Endothelial cell of umbilical vein (primary cell): ENCODE data around the gene MAP6. TPM values are rescaled to one million over a fixed set of nuclear protein-coding genes. Genes with fewer than 3 reads are reported as not detected.

Experiments used
- BruUV-seq: library from RNA; stranded (reverse); fragments of 400-500 nt; replicated peaks from 2 replicates; lab custom pipeline; 2021; lab: Mats Ljungman, UMichigan
- CTCF ChIA-PET: fragments of 300-600, 350-600 bp; sonication (Branson Sonifier 250); formaldehyde crosslinking; loops from one replicate; lab custom pipeline; 2021; ENCODE audit warnings: antibody characterized with exemption, inconsistent platforms; lab: Charles Lee
- POLR2A ChIA-PET: fragments of 300-600, 350-600 bp; sonication (Branson Sonifier 250); formaldehyde crosslinking; loops from one replicate; lab custom pipeline; 2021; ENCODE audit warnings: antibody characterized with exemption, inconsistent platforms; lab: Charles Lee
- DNase-seq: peaks from one replicate; pipeline ENCODE4 v3.0.0-alpha.2; 2011; ENCODE audit warnings: low read depth, low spot score
- FAIRE-seq: peaks from 2 replicates; lab custom pipeline; 2011; peaks lifted over from hg19 to GRCh38; lab: Jason Lieb, UNC
- H2AFZ ChIP-seq: 2 replicates; pipeline ENCODE4 v1.6.0; 2012; ENCODE audit warnings: low read depth, low read length, control low read depth, inconsistent platforms
- H3K27ac ChIP-seq: 2 replicates; pipeline ENCODE4 v1.5.1; 2011; ENCODE audit warnings: low read depth, mild to moderate bottlenecking, control low read depth, low read length, moderate library complexity; ENCODE audit not compliant: insufficient read depth
- H3K27me3 ChIP-seq, 2 experiments: 2 replicates each; pipeline versions ENCODE4 v1.6.0 to v1.6.1; 2011; ENCODE audit warnings: low read length in 2 of 2, mixed read lengths in 1 of 2; ENCODE audit not compliant: control insufficient read depth in 2 of 2, insufficient read depth in 2 of 2
- H3K36me3 ChIP-seq, 2 experiments: 2 replicates in 1 of 2; 3 replicates in 1 of 2; pipeline ENCODE4 v1.5.1; 2011; ENCODE audit warnings: low read length in 2 of 2, mild to moderate bottlenecking in 1 of 2, moderate library complexity in 1 of 2; ENCODE audit not compliant: control insufficient read depth in 2 of 2, insufficient read depth in 2 of 2; ENCODE audit errors: extremely low read depth in 1 of 2
- H3K4me1 ChIP-seq: 3 replicates; pipeline ENCODE4 v1.5.1; 2011; ENCODE audit warnings: mild to moderate bottlenecking, low read length; ENCODE audit not compliant: control insufficient read depth, insufficient read depth; ENCODE audit errors: extremely low read depth
- H3K4me2 ChIP-seq: 2 replicates; pipeline ENCODE4 v1.6.1; 2011; ENCODE audit warnings: low read length, control low read depth, mixed read lengths; ENCODE audit not compliant: insufficient read depth
- H3K4me3 ChIP-seq, 3 experiments: fragments of 200-600 bp in 1 of 3; sonication (generic), shearing (Covaris generic) in 1 of 3; replicated peaks in 1 of 3; 2 replicates each; pipeline ENCODE4 v1.5.1; 2011 to 2016; ENCODE audit warnings: control low read depth in 3 of 3, low read length in 3 of 3, mild to moderate bottlenecking in 2 of 3, inconsistent platforms in 1 of 3, low read depth in 1 of 3, moderate library complexity in 1 of 3; ENCODE audit not compliant: insufficient read depth in 1 of 3
- H3K79me2 ChIP-seq: 2 replicates; pipeline ENCODE4 v1.6.0; 2012; ENCODE audit warnings: low read length, inconsistent platforms; ENCODE audit not compliant: control insufficient read depth, insufficient read depth
- H3K9ac ChIP-seq: replicated peaks from 2 replicates; pipeline ENCODE3; 2011; ENCODE audit warnings: low read length, control low read depth; ENCODE audit not compliant: insufficient read depth; ENCODE audit errors: extremely low read depth
- H3K9me1 ChIP-seq: replicated peaks from 3 replicates; pipeline ENCODE4 v1.6.0; 2011; ENCODE audit warnings: mild to moderate bottlenecking, low read length; ENCODE audit not compliant: control insufficient read depth, insufficient read depth; ENCODE audit errors: extremely low read depth
- H3K9me3 ChIP-seq: replicated peaks from 2 replicates; pipeline ENCODE4 v1.5.1; 2012; ENCODE audit warnings: low read length, inconsistent platforms; ENCODE audit not compliant: control insufficient read depth, insufficient read depth
- H4K20me1 ChIP-seq: replicated peaks from 2 replicates; pipeline ENCODE3; 2011; ENCODE audit warnings: mild to moderate bottlenecking, low read length; ENCODE audit not compliant: control insufficient read depth, insufficient read depth; ENCODE audit errors: extremely low read depth
- EZH2 ChIP-seq: IDR thresholded peaks from 2 replicates; pipeline ENCODE4 v1.6.1; 2012; ENCODE audit warnings: borderline replicate concordance, low read depth, mild to moderate bottlenecking, moderate library complexity, low read length, inconsistent platforms; ENCODE audit not compliant: severe bottlenecking
- FOS ChIP-seq: IDR thresholded peaks from 2 replicates; pipeline ENCODE4 v1.6.1; 2011; ENCODE audit warnings: mild to moderate bottlenecking, low read length, moderate library complexity, borderline replicate concordance; ENCODE audit not compliant: insufficient read depth
- GATA2 ChIP-seq: IDR thresholded peaks from 2 replicates; pipeline ENCODE4 v1.7.0; 2011; ENCODE audit warnings: low read depth, mild to moderate bottlenecking, moderate library complexity, mixed read lengths, low read length; ENCODE audit not compliant: insufficient read length, insufficient read depth
- JUN ChIP-seq: IDR thresholded peaks from 2 replicates; pipeline ENCODE4 v1.6.1; 2011; ENCODE audit warnings: borderline replicate concordance, low read depth; ENCODE audit not compliant: insufficient read length, insufficient read depth
- MYC ChIP-seq: IDR thresholded peaks from one replicate; pipeline ENCODE4 v1.6.1; 2011; ENCODE audit warnings: mild to moderate bottlenecking, low read depth, low read length
- POLR2A ChIP-seq: IDR thresholded peaks from 2 replicates; pipeline ENCODE4 v1.6.1; 2012; ENCODE audit warnings: low read depth, mild to moderate bottlenecking, control low read depth, low read length
- POLR2AphosphoS5 ChIP-seq: IDR thresholded peaks from 2 replicates; pipeline ENCODE4 v1.6.1; 2012; ENCODE audit warnings: low read depth, mild to moderate bottlenecking, control low read depth, low read length, moderate library complexity; ENCODE audit not compliant: insufficient read depth
- dilution Hi-C: fragments of 300-500 bp; cut with MboI; formaldehyde crosslinking; loops from one replicate; pipeline ENCODE4 v1.15.0; 2019; ENCODE audit warnings: low sequenced_read_pairs; ENCODE audit not compliant: extremely low pct_ligation_motif_present
- intact Hi-C: fragments of 100-400 bp; cut with micrococcal nuclease; formaldehyde crosslinking; loops from one replicate; pipeline ENCODE4 v1.10.0; 2022
- polyA plus RNA-seq, 4 experiments: library from polyadenylated mRNA; depleted of rRNA in 3 of 4; stranded (reverse) in 3 of 4; unstranded in 1 of 4; fragments of >200 nt; gene quantifications; 2 replicates each; pipeline versions ENCODE4 v1.2.1 to v1.2.3, GENCODE V29; 2011 to 2012; ENCODE audit warnings: missing spikeins in 1 of 4
- total RNA-seq: library from RNA; stranded (reverse); gene quantifications from 2 replicates; pipeline ENCODE4 v1.2.3, GENCODE V29; 2021
- TF ChIP-seq, protein P1 (sequence below), 2 donors: IDR thresholded peaks; 1 replicate in 1 of 2; 2 replicates in 1 of 2; pipeline ENCODE4 v1.5.1; 2011; ENCODE audit warnings: low read length in 2 of 2, mild to moderate bottlenecking in 2 of 2, moderate library complexity in 2 of 2, control low read depth in 1 of 2, inconsistent platforms in 1 of 2, low read depth in 1 of 2; ENCODE audit not compliant: insufficient read depth in 1 of 2; ENCODE audit errors: extremely low read depth in 1 of 2
- TF ChIP-seq, protein P2 (sequence below): IDR thresholded peaks from 2 replicates; pipeline ENCODE4 v1.6.1; 2011; ENCODE audit not compliant: insufficient read depth, insufficient read length

Gene MAP6
- total and polyA plus RNA-seq, 2 donors (not counting 3 experiments of a cell fraction or from before 2014, with no cell fraction given), result 0.12 TPM; not detected in 1

DNA sequence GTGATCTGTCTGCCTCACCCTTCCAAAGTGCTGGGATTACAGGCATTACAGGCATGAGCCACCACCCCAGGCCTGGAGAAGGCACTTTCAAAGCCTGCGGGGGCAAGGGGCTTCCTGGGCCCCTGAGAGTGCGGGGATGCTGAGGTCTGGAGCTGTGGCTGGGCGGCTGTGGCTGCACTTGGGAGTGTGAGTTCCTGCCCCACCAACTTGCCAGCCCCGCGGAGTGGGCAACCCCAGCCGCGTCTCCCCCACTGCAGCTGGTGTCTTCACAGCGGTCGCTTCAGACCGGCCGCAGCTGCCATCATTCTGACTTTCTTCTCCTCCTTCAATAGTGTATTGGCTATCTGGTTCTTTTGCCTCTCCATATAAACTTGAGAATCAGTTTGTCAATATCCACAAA, 10.7 kb upstream of the MAP6 start:
- Histone ChIP-seq H3K9me1 (no peaks in the 10 kb centered on the region), H3K4me2 (no peak overlapping the region), H3K9ac (no peak overlapping the region), H3K9me3 (no peaks in the 10 kb centered on the region), H3K4me1 (no peaks in the 10 kb centered on the region), H3K27ac (no peak overlapping the region), H3K27me3 (peaks cover 9 to 19% of the 10 kb centered on the region in 2 experiments), H2AFZ (no peak overlapping the region), H3K36me3 (no peaks in the 10 kb centered on the region), H3K79me2 (no peaks in the 10 kb centered on the region), H4K20me1 (no peaks in the 10 kb centered on the region), H3K4me3 (no peak overlapping the region)
- CTCF ChIA-PET, result interaction anchor here (1.2 kb wide), 1 partner anchor 82 kb away, joined by 6 read pairs; no protein-coding TSS in a partner anchor
- FAIRE-seq, result no peak
- POLR2A ChIA-PET, result no interaction called here
- TF ChIP-seq GATA2, result no peak
- TF ChIP-seq JUN, result no peak
- TF ChIP-seq MYC, result no peak
- TF ChIP-seq POLR2A, result no peak
- TF ChIP-seq FOS, result no peak
- intact Hi-C loops (no loop called here), dilution Hi-C loops (no loop called here)
- no peak for DNase-seq
- no TSS peak for BruUV-seq

DNA sequence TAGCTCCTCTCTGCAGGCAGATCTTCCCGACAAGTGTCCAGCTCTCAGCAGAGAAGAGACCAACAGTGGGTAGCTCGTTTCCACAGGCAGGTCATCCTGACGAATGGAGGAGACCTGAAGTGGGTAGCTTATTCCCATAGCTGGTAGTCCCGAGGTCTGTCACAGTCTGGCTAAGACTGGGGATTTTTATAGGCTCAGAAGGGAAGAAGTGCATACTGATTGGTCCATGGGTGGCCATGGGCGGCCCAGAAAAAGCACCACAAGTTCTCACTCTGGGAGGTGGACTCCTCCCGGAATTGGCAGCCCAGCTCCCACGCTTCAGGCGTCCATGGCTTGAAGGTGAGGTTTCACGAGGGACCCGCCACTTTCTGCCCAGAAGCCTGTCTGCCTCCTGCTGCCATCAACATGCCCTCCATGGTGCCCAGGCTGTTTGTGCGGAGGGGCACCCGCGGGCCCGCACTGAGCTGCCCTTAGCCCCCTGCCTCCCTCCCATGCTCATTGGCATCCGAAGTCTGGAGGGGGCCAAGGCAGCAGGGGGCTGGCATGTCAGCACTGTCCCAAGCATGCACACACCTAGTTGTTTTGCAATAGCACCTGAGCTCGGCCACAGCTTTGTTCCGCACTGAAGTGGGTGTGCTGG, 9.9 kb upstream of the MAP6 start:
- TF ChIP-seq, protein P1, sequence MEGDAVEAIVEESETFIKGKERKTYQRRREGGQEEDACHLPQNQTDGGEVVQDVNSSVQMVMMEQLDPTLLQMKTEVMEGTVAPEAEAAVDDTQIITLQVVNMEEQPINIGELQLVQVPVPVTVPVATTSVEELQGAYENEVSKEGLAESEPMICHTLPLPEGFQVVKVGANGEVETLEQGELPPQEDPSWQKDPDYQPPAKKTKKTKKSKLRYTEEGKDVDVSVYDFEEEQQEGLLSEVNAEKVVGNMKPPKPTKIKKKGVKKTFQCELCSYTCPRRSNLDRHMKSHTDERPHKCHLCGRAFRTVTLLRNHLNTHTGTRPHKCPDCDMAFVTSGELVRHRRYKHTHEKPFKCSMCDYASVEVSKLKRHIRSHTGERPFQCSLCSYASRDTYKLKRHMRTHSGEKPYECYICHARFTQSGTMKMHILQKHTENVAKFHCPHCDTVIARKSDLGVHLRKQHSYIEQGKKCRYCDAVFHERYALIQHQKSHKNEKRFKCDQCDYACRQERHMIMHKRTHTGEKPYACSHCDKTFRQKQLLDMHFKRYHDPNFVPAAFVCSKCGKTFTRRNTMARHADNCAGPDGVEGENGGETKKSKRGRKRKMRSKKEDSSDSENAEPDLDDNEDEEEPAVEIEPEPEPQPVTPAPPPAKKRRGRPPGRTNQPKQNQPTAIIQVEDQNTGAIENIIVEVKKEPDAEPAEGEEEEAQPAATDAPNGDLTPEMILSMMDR (IDR thresholded peaks at IDR 0.05; ENCODE audit: extremely low read depth in 1 of 2, insufficient read depth in 1 of 2, low read depth in 1 of 2, low read length in 2 of 2), result no peak
- TF ChIP-seq EZH2 (no peak), POLR2A (no peak), JUN (no peak), MYC (no peak), FOS (no peak), POLR2AphosphoS5 (no peak), GATA2 (no peak)
- TF ChIP-seq, protein P2, sequence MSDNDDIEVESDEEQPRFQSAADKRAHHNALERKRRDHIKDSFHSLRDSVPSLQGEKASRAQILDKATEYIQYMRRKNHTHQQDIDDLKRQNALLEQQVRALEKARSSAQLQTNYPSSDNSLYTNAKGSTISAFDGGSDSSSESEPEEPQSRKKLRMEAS, result no peak
- Histone ChIP-seq H3K36me3 (no peaks in the 10 kb centered on the region), H4K20me1 (no peaks in the 10 kb centered on the region), H2AFZ (no peak overlapping the region), H3K27ac (no peak overlapping the region), H3K79me2 (no peaks in the 10 kb centered on the region), H3K27me3 (peaks cover 9 to 22% of the 10 kb centered on the region in 2 experiments), H3K4me2 (no peak overlapping the region), H3K9me3 (no peaks in the 10 kb centered on the region), H3K9ac (no peak overlapping the region), H3K4me1 (no peaks in the 10 kb centered on the region), H3K9me1 (no peaks in the 10 kb centered on the region), H3K4me3 (no peak overlapping the region)
- dilution Hi-C loops (no loop called here), intact Hi-C loops (no loop called here)
- BruUV-seq, result no TSS peak
- POLR2A ChIA-PET, result no interaction called here
- DNase-seq (no peak), FAIRE-seq (no peak)
- CTCF ChIA-PET, result interaction anchor here (1.0 to 1.2 kb wide), 2 partner anchors 27 to 45 kb away, joined by 5 to 7 read pairs; no protein-coding TSS in a partner anchor
